WTC11 (cell line): Measurements from ENCODE around the gene GPR162. TPM values are rescaled to one million over a fixed set of nuclear protein-coding genes. Genes with fewer than 3 reads are reported as not detected.

ENCODE experiments used
- ATAC-seq: fragments of 200-7000 bp; cut with Tn5 transposase; 2 replicates; pipeline ENCODE4 v1.10.0; 2021; ENCODE audit warnings: mild to moderate bottlenecking, moderate library complexity
- CTCF ChIA-PET: fragments of 300-600 bp; sonication (Branson Sonifier 250); formaldehyde crosslinking; loops from one replicate; lab custom pipeline; 2021; ENCODE audit warnings: antibody characterized with exemption; lab: Charles Lee
- POLR2A ChIA-PET: fragments of 350-600 bp; sonication (Branson Sonifier 250); formaldehyde crosslinking; loops from one replicate; lab custom pipeline; 2021; ENCODE audit warnings: antibody characterized with exemption; lab: Charles Lee
- DNase-seq: peaks from one replicate; pipeline ENCODE4 v3.0.0; 2021; ENCODE audit warnings: low spot score
- H3K27ac Mint-ChIP-seq: 2 replicates; pipeline ENCODE4 v1.8.0; 2021; ENCODE audit warnings: mixed read lengths
- H3K27me3 Mint-ChIP-seq: 2 replicates; pipeline ENCODE4 v1.8.0; 2021; ENCODE audit warnings: low read depth, mild to moderate bottlenecking, moderate library complexity, mixed read lengths
- H3K36me3 Mint-ChIP-seq: 2 replicates; pipeline ENCODE4 v1.8.0; 2021; ENCODE audit warnings: mixed read lengths
- H3K4me1 Mint-ChIP-seq: 2 replicates; pipeline ENCODE4 v1.8.0; 2022; ENCODE audit warnings: mixed read lengths
- H3K4me3 Mint-ChIP-seq: 2 replicates; pipeline ENCODE4 v1.8.0; 2021; ENCODE audit warnings: mild to moderate bottlenecking, moderate library complexity, mixed read lengths
- H3K9me3 Mint-ChIP-seq: 2 replicates; pipeline ENCODE4 v1.8.0; 2021; ENCODE audit warnings: mixed read lengths
- ESRRA ChIP-seq: sonication (generic); formaldehyde crosslinking; IDR thresholded peaks from 2 replicates; pipeline ENCODE4 v1.8.1; 2022; ENCODE audit warnings: mild to moderate bottlenecking, missing genetic modification reagents, borderline replicate concordance
- FOXJ3 ChIP-seq: sonication (generic); formaldehyde crosslinking; IDR thresholded peaks from 2 replicates; pipeline ENCODE4 v1.9.0; 2021; ENCODE audit warnings: missing genetic modification reagents, mild to moderate bottlenecking, borderline replicate concordance
- MXD4 ChIP-seq: fragments of 250-450 bp; sonication (Bioruptor Pico); IDR thresholded peaks from 2 replicates; pipeline ENCODE4 v1.8.0; 2021; ENCODE audit warnings: mild to moderate bottlenecking, moderate library complexity, borderline replicate concordance
- NFATC4 ChIP-seq: fragments of 250-450 bp; sonication (Bioruptor Pico); IDR thresholded peaks from 2 replicates; pipeline ENCODE4 v1.9.0; 2021; ENCODE audit warnings: mild to moderate bottlenecking
- NR3C1 ChIP-seq: sonication (generic); formaldehyde crosslinking; conservative IDR thresholded peaks from 2 replicates; pipeline ENCODE4 v1.8.1; 2023; ENCODE audit warnings: low read depth, mild to moderate bottlenecking, missing genetic modification reagents
- SMAD3 ChIP-seq: sonication (generic); formaldehyde crosslinking; IDR thresholded peaks from 2 replicates; pipeline ENCODE4 v1.8.0; 2022; ENCODE audit warnings: missing genetic modification reagents, mild to moderate bottlenecking, borderline replicate concordance
- ZNF263 ChIP-seq: sonication (generic); formaldehyde crosslinking; IDR thresholded peaks from 2 replicates; pipeline ENCODE4 v1.8.1; 2022; ENCODE audit warnings: low read depth, mild to moderate bottlenecking, moderate library complexity, missing genetic modification reagents
- total RNA-seq: library from RNA; stranded (reverse); gene quantifications from 3 replicates; pipeline ENCODE4 v1.2.3, GENCODE V29; 2021
- TF ChIP-seq, protein P1 (sequence below): sonication (generic); formaldehyde crosslinking; IDR thresholded peaks from 2 replicates; pipeline ENCODE4 v1.8.0; 2022; ENCODE audit warnings: mild to moderate bottlenecking, missing genetic modification reagents
- TF ChIP-seq, protein P2 (sequence below): sonication (generic); formaldehyde crosslinking; IDR thresholded peaks from 2 replicates; pipeline ENCODE4 v1.8.0; 2022; ENCODE audit warnings: missing genetic modification reagents
- TF ChIP-seq, protein P3 (sequence below): fragments of 250-450 bp; sonication (Bioruptor Pico); conservative IDR thresholded peaks from 2 replicates; pipeline ENCODE4 v1.9.0; 2021; ENCODE audit warnings: mild to moderate bottlenecking
- TF ChIP-seq, protein P4 (sequence below): sonication (generic); formaldehyde crosslinking; IDR thresholded peaks from 2 replicates; pipeline ENCODE4 v1.8.0; 2022; ENCODE audit warnings: mild to moderate bottlenecking, missing genetic modification reagents
- TF ChIP-seq, protein P5 (sequence below): fragments of 250-450 bp; sonication (Bioruptor Pico); IDR thresholded peaks from 2 replicates; pipeline ENCODE4 v1.9.0; 2021; ENCODE audit warnings: mild to moderate bottlenecking
- TF ChIP-seq, protein P6 (sequence below): sonication (generic); formaldehyde crosslinking; IDR thresholded peaks from 2 replicates; pipeline ENCODE4 v1.8.0; 2022; ENCODE audit warnings: mild to moderate bottlenecking, missing genetic modification reagents
- TF ChIP-seq, protein P7 (sequence below): sonication (generic); formaldehyde crosslinking; IDR thresholded peaks from 2 replicates; pipeline ENCODE4 v1.8.1; 2023; ENCODE audit warnings: mild to moderate bottlenecking, missing genetic modification reagents, moderate library complexity
- TF ChIP-seq, protein P8 (sequence below): sonication (generic); formaldehyde crosslinking; IDR thresholded peaks from 2 replicates; pipeline ENCODE4 v1.8.0; 2023; ENCODE audit warnings: mild to moderate bottlenecking, missing genetic modification reagents

Gene GPR162
- total RNA-seq, 1 experiment from 2014 or later = 7.3 TPM

DNA sequence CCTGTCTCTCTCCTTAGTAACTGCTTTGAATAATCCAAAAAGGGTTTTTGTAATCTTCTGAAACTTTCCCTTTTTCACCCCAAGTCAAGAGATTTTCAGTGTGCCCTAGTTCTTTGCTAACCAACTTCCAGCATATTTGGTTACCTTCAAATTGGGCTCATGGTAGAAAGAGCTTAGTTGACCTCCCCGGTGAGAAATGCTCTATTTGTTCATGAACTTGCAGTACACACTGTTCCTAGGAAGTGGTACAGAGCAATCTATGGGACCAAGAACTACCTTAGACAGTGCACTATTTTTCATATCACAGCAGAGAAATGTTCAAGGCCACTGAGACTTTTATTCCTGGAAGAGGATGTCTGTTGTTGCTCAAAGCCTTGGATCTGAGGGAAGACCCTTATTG is 32.0 kb downstream of the GPR162 start:
- Mint-ChIP-seq H3K4me1 (peaks cover 19% of the 10 kb centered on the region), H3K27me3 (no peaks in the 10 kb centered on the region), H3K36me3 (peaks cover 38% of the 10 kb centered on the region), H3K9me3 (no peaks in the 10 kb centered on the region), H3K27ac (peak overlapping the region; percentile 38), H3K4me3 (peak overlapping the region; percentile 95)
- no peak for ATAC-seq
- ChIA-PET POLR2A (interaction anchor here (0.6 to 3.0 kb wide), 5 partner anchors 14 to 90 kb away, joined by 3 to 33 read pairs (median 14); partner anchors contain the start of genes C12orf57, RNU7-1, SPSB2 and TPI1), CTCF (interaction anchor here (0.6 to 6.0 kb wide), 7 partner anchors 12 to 169 kb away, joined by 3 to 181 read pairs (median 27); partner anchors contain the start of genes GNB3, PTMS, SPSB2 and TPI1)
- TF ChIP-seq, protein P1, sequence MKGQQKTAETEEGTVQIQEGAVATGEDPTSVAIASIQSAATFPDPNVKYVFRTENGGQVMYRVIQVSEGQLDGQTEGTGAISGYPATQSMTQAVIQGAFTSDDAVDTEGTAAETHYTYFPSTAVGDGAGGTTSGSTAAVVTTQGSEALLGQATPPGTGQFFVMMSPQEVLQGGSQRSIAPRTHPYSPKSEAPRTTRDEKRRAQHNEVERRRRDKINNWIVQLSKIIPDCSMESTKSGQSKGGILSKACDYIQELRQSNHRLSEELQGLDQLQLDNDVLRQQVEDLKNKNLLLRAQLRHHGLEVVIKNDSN (CRISPR knock-in tag) = no peak
- TF ChIP-seq, protein P2, sequence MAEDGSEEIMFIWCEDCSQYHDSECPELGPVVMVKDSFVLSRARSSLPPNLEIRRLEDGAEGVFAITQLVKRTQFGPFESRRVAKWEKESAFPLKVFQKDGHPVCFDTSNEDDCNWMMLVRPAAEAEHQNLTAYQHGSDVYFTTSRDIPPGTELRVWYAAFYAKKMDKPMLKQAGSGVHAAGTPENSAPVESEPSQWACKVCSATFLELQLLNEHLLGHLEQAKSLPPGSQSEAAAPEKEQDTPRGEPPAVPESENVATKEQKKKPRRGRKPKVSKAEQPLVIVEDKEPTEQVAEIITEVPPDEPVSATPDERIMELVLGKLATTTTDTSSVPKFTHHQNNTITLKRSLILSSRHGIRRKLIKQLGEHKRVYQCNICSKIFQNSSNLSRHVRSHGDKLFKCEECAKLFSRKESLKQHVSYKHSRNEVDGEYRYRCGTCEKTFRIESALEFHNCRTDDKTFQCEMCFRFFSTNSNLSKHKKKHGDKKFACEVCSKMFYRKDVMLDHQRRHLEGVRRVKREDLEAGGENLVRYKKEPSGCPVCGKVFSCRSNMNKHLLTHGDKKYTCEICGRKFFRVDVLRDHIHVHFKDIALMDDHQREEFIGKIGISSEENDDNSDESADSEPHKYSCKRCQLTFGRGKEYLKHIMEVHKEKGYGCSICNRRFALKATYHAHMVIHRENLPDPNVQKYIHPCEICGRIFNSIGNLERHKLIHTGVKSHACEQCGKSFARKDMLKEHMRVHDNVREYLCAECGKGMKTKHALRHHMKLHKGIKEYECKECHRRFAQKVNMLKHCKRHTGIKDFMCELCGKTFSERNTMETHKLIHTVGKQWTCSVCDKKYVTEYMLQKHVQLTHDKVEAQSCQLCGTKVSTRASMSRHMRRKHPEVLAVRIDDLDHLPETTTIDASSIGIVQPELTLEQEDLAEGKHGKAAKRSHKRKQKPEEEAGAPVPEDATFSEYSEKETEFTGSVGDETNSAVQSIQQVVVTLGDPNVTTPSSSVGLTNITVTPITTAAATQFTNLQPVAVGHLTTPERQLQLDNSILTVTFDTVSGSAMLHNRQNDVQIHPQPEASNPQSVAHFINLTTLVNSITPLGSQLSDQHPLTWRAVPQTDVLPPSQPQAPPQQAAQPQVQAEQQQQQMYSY (CRISPR knock-in tag) = no peak
- TF ChIP-seq, protein P3, sequence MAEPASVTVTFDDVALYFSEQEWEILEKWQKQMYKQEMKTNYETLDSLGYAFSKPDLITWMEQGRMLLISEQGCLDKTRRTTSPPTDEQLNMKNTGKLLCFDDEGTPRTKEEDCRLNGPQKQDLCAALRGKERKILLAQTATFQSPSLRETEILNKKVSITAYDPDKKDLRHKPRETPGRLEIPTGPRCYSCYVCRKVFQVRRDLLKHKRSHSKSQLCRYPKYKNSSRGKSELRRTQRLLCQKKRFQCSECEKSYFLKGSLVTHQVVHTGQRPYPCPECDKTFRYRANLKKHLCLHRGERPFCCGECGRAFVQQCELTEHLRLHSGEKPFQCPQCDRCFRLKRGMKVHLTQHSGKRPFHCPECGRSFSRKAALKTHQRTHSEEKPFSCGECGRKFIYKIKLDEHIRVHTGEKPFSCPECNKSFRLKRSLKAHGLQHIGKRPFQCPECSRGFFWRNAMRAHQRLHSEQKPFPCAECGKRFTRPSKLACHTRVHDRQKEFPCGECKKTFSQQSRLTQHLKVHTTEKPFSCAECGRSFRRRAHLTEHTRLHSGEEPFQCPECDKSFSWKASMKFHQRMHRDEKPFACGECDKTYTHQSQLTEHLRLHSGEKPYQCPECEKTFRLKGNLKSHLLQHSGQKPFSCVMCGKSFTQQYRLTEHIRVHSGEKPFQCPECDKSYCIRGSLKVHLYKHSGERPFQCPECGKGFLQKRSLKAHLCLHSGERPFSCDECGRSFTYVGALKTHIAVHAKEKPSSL (CRISPR knock-in tag) = no peak
- TF ChIP-seq, protein P4, sequence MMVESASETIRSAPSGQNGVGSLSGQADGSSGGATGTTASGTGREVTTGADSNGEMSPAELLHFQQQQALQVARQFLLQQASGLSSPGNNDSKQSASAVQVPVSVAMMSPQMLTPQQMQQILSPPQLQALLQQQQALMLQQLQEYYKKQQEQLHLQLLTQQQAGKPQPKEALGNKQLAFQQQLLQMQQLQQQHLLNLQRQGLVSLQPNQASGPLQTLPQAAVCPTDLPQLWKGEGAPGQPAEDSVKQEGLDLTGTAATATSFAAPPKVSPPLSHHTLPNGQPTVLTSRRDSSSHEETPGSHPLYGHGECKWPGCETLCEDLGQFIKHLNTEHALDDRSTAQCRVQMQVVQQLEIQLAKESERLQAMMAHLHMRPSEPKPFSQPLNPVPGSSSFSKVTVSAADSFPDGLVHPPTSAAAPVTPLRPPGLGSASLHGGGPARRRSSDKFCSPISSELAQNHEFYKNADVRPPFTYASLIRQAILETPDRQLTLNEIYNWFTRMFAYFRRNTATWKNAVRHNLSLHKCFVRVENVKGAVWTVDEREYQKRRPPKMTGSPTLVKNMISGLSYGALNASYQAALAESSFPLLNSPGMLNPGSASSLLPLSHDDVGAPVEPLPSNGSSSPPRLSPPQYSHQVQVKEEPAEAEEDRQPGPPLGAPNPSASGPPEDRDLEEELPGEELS = no peak
- TF ChIP-seq, protein P5, sequence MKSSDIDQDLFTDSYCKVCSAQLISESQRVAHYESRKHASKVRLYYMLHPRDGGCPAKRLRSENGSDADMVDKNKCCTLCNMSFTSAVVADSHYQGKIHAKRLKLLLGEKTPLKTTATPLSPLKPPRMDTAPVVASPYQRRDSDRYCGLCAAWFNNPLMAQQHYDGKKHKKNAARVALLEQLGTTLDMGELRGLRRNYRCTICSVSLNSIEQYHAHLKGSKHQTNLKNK (CRISPR knock-in tag) = no peak
- no peak for TF ChIP-seq ZNF263 (CRISPR knock-in tag)
- no peak for TF ChIP-seq NFATC4 (CRISPR knock-in tag)
- TF ChIP-seq, protein P6, sequence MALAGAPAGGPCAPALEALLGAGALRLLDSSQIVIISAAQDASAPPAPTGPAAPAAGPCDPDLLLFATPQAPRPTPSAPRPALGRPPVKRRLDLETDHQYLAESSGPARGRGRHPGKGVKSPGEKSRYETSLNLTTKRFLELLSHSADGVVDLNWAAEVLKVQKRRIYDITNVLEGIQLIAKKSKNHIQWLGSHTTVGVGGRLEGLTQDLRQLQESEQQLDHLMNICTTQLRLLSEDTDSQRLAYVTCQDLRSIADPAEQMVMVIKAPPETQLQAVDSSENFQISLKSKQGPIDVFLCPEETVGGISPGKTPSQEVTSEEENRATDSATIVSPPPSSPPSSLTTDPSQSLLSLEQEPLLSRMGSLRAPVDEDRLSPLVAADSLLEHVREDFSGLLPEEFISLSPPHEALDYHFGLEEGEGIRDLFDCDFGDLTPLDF = no peak
- no peak for DNase-seq

DNA sequence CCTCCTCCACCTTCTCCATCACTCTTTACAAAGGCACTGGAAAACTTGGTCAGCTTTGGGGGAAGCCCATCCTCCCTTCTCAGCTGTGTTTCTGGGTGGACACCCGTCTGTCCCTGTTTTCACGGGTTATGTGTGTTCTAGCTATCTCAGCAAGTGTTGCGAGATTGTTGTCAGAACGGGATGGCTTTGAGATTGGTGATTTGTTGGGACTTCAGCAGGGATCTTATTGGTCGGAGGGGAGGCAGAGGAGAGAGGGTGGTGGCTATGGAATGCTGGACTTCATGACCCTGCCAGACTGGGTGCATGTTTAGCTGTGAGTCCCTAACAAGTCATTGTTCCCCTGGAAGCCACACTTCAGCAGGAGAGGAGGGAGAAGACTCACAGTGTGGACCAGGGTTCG is 32.4 kb downstream of the GPR162 start:
- POLR2A ChIA-PET = no interaction called here
- CTCF ChIA-PET = interaction anchor here (3.1 to 6.0 kb wide), 4 partner anchors 13 to 37 kb away, joined by 23 to 181 read pairs (median 41); partner anchors contain the start of genes GNB3, SPSB2 and TPI1
- TF ChIP-seq, protein P6 = no peak
- TF ChIP-seq, protein P7, sequence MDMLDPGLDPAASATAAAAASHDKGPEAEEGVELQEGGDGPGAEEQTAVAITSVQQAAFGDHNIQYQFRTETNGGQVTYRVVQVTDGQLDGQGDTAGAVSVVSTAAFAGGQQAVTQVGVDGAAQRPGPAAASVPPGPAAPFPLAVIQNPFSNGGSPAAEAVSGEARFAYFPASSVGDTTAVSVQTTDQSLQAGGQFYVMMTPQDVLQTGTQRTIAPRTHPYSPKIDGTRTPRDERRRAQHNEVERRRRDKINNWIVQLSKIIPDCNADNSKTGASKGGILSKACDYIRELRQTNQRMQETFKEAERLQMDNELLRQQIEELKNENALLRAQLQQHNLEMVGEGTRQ (CRISPR knock-in tag) = no peak
- TF ChIP-seq, protein P8, sequence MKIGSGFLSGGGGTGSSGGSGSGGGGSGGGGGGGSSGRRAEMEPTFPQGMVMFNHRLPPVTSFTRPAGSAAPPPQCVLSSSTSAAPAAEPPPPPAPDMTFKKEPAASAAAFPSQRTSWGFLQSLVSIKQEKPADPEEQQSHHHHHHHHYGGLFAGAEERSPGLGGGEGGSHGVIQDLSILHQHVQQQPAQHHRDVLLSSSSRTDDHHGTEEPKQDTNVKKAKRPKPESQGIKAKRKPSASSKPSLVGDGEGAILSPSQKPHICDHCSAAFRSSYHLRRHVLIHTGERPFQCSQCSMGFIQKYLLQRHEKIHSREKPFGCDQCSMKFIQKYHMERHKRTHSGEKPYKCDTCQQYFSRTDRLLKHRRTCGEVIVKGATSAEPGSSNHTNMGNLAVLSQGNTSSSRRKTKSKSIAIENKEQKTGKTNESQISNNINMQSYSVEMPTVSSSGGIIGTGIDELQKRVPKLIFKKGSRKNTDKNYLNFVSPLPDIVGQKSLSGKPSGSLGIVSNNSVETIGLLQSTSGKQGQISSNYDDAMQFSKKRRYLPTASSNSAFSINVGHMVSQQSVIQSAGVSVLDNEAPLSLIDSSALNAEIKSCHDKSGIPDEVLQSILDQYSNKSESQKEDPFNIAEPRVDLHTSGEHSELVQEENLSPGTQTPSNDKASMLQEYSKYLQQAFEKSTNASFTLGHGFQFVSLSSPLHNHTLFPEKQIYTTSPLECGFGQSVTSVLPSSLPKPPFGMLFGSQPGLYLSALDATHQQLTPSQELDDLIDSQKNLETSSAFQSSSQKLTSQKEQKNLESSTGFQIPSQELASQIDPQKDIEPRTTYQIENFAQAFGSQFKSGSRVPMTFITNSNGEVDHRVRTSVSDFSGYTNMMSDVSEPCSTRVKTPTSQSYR (CRISPR knock-in tag) = no peak
- no peak for TF ChIP-seq FOXJ3
- TF ChIP-seq ESRRA (CRISPR knock-in tag) = no peak
- TF ChIP-seq NFATC4 (CRISPR knock-in tag) = no peak
- no peak for TF ChIP-seq MXD4 (CRISPR knock-in tag)
- TF ChIP-seq NR3C1 (CRISPR knock-in tag) = no peak
- TF ChIP-seq SMAD3 (CRISPR knock-in tag) = no peak

More for the DNA sequence above, 32.4 kb downstream of the GPR162 start:
- Mint-ChIP-seq H3K27ac (peak overlapping the region; percentile 31; the same call in 1 of the 2 replicates), H3K27me3 (no peaks in the 10 kb centered on the region), H3K9me3 (no peaks in the 10 kb centered on the region), H3K4me1 (peaks cover 19% of the 10 kb centered on the region), H3K36me3 (peaks cover 40% of the 10 kb centered on the region), H3K4me3 (peak overlapping the region; percentile 95)
- DNase-seq (no peak), ATAC-seq (no peak)
